ENCODE measurements around the gene ANKRD22.

Gene ANKRD22

GRCh38 chr10:88851706-88852105 lies at the start of gene ANKRD22:
Gene ANKRD22, minus strand, starts transcription at chr10:88851844. Its CDS starts 237 bp downstream, at chr10:88851607.
- DNase-seq, result peak; percentile 39

- no peak for DNase-seq
Observed at GRCh38 chr10:88899886-88900285, 48.2 kb upstream of the ANKRD22 start.

DNA sequence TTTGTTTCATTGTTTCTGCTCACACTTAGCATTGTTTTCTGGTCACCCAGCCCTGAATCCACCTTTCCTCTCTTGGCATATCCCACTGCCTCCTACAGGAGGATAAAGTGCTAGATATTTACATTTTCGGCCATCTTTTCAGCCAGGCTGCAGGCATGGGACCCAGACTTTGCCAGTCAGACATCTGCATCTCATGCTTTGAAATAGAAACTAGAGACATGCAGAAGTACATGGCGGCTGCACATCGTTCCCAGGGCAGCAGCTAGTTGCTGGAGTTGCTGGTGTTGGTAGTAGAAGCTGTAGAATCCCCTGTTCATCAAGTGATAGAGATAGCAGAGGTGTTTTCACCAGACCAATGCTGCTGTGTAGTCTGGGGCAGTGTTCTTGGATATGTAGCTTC lies 47.1 kb upstream of the ANKRD22 start:
- DNase-seq, result no peak

DNA sequence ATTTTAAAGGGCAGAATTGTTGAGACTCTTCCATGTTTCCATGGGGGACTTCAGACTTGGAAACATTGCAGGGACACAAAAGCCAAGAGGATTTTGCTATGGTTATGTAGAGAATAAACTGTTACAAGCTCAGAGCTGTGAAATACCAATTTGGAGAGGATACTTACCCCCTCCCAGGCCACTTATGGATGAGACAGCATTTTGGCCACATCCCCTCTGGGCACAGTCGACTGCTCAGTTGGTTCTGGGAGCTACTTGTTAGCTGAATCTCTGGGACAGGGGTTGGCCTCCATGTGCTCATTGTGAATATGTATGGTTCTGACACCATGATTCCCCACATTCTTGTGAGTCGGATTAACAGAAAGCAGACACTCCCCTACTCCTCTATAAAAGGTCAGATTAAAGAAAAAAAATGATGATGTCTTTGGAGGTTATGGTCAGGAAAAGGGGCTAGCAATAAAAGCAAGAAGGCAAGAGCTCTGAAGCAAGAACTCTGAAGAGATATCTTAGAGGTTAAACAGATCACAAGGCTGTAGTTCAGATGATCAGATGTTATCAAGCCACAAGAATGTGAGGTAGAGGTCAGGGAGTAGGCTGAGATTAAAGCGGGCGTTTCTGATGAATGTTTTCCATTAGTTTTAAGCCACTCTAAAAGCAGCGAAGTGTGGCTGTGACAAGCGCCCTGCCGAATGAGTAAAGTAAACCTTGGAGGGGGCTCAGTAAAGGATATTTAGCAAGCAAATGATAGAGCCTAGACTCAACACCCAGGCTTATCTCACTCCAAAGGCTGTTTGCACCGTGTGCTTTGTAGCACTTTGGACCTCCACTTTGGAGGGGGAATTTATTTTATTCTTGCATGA lies 45.6 kb upstream of the ANKRD22 start:
- no peak for DNase-seq

GRCh38 chr10:88896372-88896993 lies 44.8 kb upstream of the ANKRD22 start:
- DNase-seq, result no peak

- no peak for DNase-seq
Observed at GRCh38 chr10:88895250-88895649, 43.6 kb upstream of the ANKRD22 start.

- peak; percentile 59 for DNase-seq
Observed at GRCh38 chr10:88893611-88894010, 42.0 kb upstream of the ANKRD22 start.

DNA sequence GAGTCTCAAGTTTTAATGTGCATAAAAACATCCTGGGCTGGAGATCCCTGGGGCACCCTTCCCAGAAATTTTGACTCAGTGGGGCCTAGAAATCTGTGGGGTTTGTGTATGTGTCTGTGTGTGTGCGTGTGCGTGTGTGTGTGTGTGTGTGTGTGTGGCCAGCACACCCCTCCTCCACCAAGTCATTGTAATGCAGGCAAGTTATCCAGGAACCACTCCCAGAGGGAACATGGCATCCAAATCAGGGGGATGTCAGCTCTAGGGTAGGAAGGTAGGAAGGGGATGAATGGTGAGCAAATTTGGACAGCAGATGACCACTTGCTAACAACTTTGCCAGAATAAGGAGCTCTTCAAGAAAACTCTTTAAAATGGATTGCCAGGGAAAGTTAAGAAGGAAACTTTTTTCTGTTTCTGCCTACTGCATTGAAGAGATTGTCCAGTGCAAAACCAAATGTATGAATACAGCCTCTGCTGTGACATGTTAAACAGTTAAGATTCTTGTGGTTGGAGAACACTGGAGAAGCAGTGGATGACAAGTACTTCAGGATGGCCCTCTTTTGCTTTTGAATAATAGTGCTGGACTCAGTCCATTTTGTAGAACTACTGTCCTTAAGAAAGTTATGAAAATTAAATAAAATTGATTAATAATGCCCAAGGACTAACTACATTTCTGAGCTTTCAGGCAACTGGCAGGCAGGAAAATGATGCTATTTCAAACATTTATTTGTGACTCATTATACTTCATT lies 40.8 kb upstream of the ANKRD22 start:
- DNase-seq, result peak; percentile 76

- peak; percentile 50 for DNase-seq
Observed at GRCh38 chr10:88890681-88891381, 39.2 kb upstream of the ANKRD22 start.

- no peak for DNase-seq
Observed at GRCh38 chr10:88889559-88890337, 38.1 kb upstream of the ANKRD22 start.

GRCh38 chr10:88888810-88889445 lies 37.3 kb upstream of the ANKRD22 start:
- no peak for DNase-seq

DNA sequence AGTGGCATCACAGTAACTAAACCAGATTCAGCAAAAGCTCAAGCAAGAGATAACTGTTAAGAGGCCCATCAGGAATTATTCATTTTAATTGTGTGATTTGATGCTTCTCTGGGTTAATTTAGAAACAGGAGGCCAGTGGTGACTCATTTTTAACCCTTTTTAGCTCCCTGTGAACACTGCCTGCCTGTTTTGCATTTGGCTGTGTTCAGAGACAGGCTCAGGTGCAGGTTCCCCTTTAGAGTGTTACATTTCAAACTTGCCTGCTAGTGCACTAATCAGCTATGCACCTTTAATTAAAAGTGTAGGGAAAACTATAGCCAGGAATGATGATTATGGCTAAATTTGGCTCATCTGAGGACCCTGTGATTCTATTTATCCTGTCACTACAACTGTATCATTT lies 34.9 kb upstream of the ANKRD22 start:
- DNase-seq, result no peak

DNA sequence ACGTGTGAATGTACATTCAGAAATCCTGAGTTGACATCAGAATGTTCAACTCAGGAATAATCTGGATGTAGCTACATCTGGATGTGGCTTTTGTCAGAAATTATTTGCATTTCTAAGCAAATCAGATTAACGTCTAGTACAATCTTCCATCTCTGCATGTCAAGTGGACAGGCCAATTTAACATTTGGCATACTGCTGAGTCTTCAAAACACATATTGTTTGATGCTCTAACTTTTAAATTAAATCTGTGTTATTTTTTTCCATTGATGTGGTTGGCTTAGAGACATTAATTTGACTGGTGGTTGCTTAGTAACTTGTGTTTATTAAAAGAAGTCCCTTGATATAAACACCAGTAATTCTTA lies 31.8 kb upstream of the ANKRD22 start:
- peak; percentile 12 for DNase-seq

GRCh38 chr10:88882646-88883447 lies 31.2 kb upstream of the ANKRD22 start:
- peak; percentile 87 for DNase-seq

DNA sequence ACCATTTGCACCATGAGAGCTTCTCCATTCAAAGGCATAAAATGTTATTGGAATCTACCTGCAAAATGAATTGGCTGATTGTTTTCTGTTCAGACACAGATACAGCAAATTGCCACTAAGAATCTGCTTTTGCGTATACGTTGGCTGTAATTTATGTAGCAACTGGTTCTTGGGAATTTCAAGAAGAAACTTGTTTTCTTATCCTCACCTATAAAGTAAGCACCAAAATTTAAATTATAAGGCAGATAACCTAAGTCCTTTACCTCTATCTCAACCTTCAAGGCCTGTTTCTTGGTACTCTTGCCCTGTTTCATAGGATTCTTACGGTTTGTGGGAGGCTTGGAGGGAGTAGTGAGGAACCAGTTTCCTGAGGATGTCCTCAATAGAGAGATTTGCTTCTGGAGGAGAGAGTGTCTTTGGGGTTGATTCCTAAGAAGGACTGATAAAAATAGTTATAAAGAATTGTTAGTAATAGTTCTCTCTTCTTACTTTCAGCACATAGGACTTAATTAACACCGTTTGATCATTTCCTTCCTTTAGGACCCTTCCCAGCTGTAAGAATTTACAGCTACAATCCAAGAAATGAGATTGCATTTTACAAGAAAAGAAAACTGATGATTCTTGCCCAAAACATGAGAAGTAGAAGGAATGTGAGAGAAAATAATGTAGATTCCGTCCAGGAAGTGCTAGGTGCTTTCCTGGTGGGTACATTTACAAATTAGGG lies 30.4 kb upstream of the ANKRD22 start:
- no peak for DNase-seq

DNA sequence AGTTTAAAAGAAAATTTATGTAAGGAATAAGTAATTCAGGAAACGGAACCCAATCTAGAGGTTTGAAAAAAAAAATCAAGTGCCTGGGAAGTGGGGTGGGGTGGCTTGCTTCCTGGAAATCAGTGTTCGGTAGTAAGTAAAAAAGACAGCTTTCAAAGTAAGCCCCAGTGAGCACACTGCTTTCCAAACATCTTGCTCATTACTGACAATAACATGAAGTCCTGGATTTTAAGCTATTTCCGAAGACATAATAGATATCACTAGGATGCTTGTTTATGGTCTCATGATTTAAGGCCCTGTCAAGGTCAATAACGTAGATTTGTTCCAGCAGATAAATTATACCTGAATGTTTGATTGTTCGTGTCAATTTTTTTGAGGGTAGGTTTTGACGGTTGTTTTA lies 29.7 kb upstream of the ANKRD22 start:
- no peak for DNase-seq

- DNase-seq, result peak; percentile 72
Observed at GRCh38 chr10:88880282-88881076, 28.8 kb upstream of the ANKRD22 start.

DNA sequence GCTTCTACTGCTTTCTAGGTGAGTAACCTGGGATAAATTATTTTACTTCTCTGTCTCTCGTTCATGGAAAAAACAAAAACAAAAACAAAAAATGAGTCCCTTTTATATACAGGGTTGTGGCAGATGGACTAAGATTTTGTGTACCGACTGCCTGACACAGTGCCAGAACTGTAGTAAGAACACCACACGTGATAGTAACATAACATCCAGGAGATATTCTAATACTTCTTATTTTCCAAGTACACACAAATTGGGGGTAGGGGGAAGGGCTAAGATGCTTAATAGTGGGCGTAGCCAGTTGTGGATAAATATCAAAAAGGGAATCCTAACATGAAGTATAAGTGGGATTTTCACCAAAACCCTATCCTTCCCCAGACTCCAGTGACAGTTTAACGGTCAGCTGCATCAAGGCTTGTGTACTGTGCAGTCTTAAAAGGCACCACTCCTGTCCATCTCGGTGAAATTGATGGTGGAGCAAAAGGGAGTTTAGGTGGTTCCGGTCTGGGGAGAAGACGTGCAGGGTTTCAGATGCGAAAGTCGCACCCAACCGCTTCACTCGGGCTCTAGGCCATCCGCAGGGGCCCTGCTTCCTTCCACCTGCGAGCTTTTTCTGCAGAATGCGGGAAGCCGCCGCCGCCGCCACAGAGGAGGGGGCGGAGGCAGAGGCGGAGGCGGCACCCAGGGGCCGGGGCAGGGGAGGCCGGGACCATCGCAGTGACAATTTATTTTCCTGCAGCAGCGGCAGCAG lies 28.1 kb upstream of the ANKRD22 start, which contains the start of gene STAMBPL1:
STAMBPL1 (plus strand) TSS at position 712 of the 748 bp plus-strand sequence. CDS start 21,464 bp downstream, outside the sequence.
- no peak for DNase-seq
